Stimulated activated CD4-positive, alpha-beta T cell treated with anti-CD3 and anti-CD28 coated beads, Interleukin-2, amount 100 ng/mL, for 24 hours (primary cell): ENCODE measurements around the gene NAALAD2.
"Not testable (repeated sequence)": the region's sequence is repeated elsewhere in the genome, so short reads cannot be mapped to it uniquely, and the experiment has no call there.

Source experiments
- DNase-seq, 2 donors: peaks; one replicate each; pipeline ENCODE4 v3.0.0-alpha.2; 2020

The NAALAD2 gene

DNA sequence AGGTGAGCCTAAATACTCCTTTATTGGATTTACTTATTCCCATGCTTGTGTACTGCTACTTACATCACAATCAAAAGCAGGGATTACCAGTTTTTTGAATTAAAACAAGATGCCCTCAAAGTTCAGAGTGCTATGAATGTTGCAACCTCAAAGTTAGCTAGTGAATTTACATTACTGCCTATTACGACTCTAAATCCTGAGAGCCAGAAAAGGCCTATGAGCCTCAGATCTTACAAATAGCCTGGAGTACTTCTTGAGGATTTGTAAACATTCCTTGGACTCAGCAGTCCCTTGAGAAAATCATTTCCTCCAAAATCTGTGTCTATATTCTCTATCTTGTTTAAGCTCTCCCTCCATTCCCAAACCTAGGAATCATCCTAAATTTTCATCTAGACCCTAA is 62.9 kb downstream of the NAALAD2 start:
- no peak for DNase-seq

DNA sequence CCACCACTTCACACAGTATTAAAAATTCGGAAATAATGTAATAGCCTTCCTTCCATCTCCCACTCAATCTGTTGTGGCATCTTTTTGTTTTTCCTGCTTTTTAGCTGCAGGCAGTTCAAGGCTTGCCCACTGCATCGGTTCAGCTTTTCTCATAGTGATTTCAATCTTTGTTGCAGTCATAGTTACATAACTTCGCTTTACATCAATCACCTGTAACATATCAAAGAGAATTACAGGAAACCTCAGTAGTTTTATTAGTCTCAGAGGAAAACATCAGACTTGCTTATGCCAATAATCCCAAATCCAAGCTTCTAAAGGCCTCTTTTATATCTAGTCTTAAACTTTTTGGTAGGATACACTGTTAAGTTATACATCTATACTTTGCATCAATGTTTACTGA is 67.9 kb downstream of the NAALAD2 start:
- DNase-seq: no peak

DNA sequence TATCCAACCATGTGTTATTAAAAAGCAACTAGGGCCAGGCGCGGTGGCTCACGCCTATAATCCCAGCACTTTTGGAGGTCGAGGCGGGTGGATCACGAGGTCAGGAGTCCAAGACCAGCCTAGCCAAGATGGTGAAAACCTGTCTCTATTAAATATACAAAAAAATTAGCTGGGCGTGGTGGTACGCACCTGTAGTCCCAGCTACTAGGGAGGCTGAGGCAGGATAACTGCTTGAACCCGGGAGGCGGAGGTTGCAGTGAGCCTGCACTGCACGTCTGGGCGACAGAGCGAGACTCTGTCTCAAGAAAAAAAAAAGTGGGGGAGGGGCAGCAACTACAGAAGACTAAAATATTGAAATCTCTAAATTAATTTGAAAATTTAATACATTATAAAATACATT is 69.9 kb downstream of the NAALAD2 start:
- no peak for DNase-seq

DNA sequence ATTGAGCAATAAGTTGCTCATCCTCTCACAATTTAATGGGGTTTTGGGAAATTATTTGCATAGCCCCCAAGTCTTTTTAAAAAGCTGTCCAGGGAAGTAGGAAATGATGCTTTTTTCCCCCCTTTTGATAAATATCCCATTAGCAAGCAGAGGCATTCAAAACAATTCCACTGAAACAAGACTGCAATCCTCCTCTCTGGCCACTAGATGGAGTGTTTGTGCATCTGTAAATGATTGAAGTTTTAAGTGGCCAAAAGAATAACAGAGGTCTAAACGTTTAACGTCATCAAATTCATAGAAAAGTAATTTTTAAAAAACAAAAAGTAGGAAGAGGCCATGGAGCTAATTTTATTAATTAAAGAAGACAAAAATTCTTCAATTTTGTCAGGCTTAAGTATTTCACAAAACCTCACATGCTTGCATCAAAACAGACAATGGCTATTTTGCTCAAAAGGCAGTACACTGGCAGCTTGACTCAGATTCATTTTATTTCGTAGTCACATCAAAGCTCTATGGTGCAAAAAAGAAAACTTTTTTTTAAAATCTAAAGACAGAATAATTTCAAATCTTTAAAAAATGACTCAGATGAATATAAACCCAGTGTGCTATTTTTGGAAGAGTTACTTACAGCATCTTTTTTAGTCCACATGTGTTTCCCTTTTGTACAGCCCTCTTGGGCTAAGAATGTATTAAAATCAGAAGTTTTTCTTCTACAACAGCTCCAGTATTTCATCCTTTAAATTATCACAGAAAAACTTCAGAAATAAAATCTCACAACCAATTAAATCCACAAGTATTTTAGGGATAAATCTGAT is 70.6 kb downstream of the NAALAD2 start:
- DNase-seq: no peak

DNA sequence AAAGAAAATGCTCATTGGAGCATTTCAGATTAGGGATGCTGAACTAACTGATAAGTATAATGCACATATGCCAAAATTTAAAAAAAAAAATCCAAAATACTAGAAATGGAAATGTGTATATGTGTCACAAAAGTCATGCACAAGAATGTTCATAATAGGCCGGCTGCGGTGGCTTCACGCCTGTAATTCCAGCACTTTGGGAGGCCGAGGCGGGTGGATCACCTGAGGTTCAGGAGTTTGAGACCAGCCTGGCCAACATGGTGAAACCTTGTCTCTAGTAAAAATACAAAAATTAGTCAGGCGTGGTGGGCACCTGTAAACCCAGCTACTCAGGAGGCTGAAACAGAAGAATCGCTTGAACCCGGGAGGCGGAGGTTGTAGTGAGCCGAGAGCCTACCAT is 73.5 kb downstream of the NAALAD2 start:
- not testable (repeated sequence) for DNase-seq

DNA sequence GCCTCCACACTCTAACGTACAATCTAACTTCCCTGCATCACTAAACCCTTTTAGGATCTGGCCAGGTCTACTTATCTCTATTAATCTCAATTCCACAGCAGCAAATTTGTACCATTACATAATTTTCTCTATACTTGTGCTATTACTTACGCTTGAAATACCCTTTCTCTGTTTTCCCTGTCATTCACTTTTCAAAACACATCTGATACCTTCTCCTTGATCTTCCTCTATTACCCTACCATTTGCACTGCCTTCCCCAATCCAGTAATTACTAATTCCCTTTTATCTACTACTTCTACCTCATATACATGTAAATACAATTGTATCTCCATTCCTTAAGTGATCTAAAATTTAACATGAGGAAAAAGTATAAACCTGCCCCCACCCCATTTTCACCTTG is 74.4 kb downstream of the NAALAD2 start:
- DNase-seq: no peak

DNA sequence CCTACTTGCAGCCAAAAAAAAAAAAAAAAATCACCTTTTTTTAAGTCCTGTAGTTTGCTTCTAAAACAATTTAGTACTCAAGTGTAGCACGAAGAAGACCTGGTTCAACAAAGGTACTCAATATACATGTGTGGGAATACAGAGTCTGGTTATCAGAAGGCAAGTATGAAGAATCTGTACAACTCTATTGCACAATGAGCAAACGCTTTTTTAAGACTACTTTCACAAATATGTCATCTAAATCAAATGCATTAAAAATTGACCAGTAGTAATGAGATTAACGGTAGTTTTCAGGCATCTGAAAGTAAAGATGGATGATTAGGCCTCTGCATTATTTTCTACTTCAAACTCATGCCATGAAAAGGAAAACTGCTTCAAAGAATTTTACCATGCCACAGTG is 78.9 kb downstream of the NAALAD2 start:
- DNase-seq: no peak

DNA sequence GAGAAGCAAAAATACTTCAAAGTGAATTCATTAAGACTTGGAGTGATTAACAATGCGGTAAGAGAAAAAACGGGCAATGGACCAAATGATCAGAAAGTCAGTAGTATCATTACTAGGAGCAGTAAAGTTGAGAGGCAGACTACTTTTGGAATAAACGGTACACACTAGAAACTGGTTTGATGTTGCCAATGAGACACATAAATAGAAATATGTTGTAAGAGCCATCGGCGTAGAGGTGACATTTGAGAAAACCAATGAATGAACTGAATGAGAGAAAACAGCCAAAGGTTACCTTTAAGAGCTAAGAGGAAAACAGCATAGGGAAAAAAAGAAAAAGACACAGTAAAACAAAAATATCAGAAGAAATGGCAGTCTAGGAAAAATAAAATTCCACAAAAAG is 82.1 kb downstream of the NAALAD2 start:
- no peak for DNase-seq

DNA sequence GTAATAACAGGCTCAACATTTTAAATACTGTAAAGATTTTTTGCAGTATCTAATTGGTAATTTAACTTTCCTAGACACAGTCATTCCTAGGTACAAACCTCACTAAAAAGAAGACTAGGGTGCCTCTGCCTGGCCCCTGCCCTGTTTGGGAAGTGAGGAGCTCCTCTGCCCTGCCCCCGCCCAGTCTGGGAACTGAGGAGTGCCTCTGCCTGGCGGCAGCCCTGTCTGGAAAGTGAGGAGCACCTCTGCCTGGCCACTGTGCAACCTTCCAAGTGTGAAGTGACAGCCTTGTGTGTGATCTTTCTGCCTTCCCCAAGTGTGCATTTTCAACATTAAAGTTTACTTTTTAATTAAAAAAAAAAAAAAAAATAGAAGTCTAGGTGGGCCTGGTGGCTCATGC is 84.1 kb downstream of the NAALAD2 start:
- DNase-seq: no peak

DNA sequence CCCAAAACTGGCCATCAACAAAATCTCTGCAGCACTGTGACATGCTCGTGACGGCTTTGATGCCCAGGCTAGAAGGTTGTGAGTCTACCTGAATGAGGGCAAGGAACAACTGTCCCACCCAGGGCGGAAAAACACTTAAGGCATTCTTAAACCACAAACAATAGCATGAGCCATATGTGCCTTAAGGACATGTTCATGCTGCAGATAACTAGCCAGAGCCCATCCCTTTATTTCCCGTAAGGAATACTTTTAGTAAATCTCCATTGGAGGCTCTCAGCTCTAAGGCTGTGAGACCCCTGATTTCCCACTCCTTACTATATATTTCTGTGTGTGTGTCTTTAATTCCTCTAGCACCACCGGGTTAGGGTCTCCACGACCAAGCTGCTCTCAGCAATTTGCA is 85.0 kb downstream of the NAALAD2 start:
- no peak for DNase-seq

DNA sequence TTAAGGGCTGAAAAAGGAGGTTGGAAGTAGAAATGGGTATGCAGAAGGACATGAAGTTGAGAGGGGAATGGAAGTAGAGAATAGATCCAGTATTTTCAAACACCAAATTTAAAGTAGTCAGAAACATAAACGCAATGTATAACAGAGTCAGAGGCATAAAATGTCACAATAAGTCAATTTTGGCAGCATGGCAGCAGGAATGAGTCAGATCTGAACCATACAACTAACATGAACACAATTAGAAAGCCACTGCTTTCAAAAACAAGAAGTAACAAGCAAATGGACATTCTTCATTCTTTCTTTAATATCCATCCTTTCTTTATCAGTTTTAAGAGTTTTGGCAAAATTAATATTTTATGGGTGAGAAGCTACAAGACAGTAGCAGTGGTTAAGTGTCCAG is 85.9 kb downstream of the NAALAD2 start:
- DNase-seq: no peak

DNA sequence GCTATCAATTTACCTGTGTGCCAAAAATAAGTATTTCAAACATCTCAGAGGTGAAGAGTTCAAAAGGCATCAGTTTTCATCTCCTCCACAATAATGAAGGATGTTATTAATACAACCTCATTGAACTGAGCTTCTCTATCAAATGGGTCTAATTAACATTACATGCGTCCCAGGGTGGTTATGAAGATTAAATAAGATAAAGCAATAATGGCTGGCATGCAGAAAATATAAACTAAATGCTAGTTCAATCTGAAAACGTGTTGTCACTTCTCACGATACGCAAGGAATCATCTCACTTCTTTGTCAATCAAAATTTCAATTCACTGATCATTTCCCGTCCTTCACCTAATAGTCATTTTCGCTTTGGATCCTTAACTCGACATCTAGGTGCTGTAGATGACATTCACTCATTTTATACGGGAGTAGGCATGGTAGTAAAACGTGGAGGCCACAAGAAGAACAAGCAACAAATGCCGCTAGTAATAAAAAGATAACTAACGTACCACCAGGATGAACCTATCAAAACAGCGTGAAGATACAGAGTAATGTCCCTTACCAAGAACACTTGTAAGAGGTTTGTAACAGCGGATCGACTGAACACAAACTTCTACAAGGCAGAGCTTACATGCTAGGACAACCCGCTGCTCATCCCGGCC is 87.5 kb downstream of the NAALAD2 start:
- DNase-seq: no peak

DNA sequence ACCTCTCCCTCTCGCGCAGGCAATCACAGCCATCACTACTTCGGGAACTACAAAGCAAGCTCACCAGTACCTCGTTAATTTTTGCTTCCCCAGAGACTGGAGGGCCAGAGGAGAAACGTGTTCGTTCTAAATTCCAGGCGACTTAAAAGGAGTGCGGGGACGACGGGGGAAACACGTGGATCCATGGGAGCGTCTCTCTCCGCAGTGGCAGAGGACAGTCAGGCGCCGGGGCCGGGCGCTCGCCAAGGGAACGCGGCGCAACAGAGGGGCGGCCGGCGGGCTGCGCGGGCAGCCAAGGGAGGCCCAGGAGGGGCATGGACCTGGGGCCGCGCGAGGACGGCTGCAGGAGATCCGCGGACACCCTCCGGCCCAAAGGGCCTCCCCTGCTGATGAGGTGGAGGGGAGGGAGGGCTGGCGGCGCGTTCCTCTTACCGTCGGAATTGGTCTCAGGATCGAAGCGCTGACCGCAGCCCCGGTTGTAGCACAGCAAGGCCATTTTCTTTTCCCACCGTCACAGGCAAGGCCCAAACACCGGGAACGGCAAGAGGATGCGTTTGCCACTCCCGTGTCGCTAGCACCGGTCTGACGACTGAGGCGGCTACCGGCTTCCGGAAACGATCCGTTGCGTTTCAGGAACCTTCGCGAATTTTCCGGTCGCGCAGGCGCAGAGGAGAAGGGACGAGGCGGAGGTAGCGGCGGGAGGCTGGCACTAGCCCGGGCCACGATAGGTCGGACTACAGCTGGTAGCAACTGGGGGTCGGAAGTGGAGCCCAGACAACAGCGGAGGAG is 88.2 kb downstream of the NAALAD2 start, which contains the start of gene CHORDC1:
Gene CHORDC1 (minus strand): TSS at position 591 of the 789 bp plus-strand sequence. CDS start 95 bp downstream, at position 496.
- peak; percentile 95 to 97 for DNase-seq

DNA sequence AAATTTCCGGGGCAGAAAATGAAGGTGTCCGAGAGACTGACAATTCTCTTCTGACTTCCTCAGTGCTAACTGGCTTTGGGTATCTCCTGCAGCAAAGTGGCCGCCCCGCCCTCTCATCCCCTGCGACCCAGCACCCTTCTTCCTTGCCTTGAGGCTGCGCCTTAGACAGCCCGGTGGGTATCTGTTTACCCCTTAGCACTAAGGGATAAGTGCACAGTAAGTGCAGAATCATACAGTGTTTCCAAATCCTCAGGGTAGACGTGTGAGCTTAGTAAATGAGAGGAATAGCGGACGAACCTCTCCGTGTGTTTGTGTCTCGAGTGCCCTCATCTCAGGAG is 88.8 kb downstream of the NAALAD2 start:
- DNase-seq: no peak

DNA sequence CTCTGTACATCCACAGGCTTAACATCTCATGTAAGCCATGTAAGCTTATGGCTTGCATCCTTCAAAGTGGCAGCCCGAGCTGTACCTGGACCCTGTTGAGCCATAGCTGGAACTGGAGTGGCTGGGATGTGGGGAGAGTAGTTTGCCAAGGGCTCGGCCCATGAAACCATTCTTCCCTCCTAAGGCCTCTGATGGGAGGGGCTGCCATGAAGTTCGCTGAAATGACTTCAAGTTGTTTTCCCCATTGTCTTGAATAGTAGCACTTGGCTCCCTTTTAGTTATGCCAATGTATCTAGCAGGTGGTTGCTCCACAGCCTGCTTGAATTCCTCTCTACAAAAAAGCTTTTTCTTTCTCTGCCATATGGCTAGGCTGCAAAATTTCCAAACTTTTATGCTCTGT is 93.6 kb downstream of the NAALAD2 start:
- DNase-seq: no peak

DNA sequence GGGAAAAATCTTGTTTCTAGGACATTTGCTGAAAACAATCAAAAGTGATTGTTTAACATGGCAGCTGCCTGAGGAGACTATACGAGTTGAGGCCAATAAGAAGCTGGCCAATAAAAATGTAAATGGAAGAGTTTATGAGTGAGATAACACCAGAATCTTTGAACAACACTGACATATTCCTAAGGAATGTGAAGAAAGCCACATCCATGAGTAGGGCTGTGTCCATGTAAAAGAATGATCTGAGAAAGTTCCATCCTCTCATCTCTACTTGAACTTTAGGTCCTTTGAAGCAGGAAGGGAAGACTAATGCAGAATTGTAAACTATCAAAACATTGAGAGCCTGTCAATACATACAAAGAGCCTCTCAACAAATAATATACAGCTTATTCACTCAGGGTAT is 95.3 kb downstream of the NAALAD2 start:
- no peak for DNase-seq

DNA sequence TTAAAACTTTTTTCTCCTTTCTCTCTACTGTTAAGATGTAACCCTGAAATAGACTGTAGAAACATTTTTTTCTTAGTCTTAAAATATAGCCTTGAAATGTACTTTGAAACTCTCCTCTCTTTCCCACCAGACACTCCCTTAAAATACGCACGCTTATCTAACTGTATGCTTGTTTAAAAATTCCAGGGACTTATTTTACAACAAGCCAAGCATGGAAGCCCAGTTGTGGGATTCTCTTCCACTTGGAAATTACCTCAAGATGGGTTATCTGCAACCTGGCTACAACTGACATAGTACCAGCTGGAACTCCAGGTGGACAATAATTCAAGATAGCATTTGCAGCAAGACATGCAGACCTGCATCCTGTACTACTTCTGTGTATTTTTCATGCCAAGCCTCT is 100.5 kb downstream of the NAALAD2 start:
- no peak for DNase-seq

DNA sequence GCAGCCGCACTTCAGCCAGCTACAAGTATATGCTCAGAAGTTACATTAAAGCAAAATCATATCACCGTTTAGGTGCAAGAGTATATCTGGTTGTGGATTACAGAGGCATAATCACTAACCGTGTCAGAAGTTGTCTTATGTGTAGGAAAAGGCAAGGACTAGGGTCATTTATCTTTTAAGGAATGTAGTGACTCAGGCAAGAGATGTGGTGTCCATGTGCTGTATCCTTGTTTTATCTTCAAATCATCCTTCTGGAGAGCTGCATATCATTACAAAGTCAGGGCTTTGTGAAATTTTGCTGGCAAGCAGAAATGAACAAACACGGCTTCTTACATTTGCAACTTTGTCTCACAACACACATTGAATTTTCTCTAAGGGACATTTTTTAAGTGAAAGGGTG is 101.1 kb downstream of the NAALAD2 start:
- DNase-seq: no peak

DNA sequence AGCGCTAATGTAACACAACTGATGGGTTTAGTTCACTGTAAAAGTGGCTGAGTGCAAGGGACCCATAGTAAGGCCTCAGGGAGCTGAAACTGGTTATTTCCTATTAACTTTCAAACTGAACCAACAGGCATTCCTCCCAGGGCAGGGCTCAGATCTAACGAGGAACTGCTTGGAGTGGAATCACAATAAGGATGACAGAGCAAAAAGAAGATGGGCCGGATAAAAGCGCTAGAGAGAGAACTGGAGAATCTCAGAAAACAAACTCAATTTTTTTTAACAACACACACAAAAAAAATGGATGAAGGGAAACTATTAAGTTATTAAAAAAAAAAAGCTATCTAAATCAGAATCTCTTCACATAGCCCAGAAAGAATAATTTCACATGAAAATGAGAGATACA is 102.5 kb downstream of the NAALAD2 start:
- DNase-seq: no peak

DNA sequence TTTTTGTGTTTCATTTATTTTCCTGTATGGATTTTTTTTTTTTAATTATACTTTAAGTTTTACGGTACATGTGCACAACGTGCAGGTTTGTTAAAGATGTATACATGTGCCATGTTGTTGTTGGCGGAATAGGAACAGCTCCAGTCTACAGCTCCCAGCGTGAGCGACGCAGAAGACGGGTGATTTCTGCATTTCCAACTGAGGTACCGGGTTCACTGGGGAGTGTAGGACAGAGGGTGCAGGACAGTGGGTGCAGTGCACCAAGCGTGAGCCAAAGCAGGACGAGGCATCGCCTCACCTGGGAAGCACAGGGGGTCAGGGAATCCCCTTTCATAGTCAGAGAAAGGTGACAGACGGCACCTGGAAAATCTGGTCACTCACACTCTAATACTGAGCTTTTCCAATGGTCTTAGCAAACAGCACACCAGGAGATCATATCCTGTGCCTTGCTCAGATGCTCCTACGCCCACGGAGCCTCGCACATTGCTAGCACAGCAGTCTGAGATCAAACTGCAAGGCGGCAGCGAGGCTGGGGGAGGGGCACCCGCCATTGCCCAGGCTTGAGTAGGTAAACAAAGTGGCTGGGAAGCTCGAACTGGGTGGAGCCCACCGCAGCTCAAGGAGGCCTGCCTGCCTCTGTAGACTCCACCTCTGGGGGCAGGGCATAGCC is 105.6 kb downstream of the NAALAD2 start:
- peak; percentile 54 to 56 for DNase-seq

DNA sequence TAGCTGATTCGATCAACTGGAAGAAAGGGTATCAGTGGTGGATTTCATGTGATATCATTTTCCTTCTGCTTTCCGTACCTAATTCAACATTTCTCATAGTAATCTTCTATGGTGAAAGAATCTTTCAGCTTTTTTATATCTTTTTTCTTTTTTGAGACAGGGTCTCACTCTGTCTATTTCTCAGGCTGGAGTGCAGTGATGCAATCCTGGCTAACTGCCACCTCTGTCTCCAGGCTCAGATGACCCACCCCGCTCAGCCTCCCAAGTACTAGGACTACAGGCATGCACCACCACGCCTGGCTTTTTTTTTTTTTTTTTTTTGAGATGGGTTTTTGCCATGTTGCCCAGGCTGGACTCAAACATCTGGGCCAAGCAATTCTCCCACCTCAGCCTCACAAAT is 107.0 kb downstream of the NAALAD2 start:
- DNase-seq: no peak
